NCI-H1436 (cell line): ENCODE results near the gene PPP4R3B.
"Not testable (repeated sequence)": the region's sequence is repeated elsewhere in the genome, so short reads cannot be mapped to it uniquely, and the experiment has no call there.

Source experiments
- DNase-seq: peaks from one replicate; lab custom pipeline; 2025; lab: John Stamatoyannopoulos, UW

Gene PPP4R3B

DNA sequence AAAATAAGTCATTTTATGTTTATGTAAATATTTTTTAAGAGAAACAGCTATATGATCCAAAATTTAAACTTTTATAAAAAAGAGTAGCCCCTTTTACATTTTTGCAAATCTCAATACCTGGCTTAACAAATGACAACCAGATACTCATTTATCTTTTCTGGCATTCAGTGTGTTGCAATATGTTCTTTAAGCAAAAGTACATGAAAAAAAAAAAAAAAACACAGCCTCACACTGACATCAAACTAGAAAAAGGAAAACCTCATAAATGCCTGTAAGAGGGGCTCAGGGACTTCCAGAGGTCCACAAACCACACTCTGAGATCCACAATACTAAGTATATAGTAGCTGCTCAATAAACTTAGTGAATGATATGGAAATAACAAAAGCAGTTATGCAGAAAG lies 21.9 kb downstream of the PPP4R3B start:
- DNase-seq: no peak

DNA sequence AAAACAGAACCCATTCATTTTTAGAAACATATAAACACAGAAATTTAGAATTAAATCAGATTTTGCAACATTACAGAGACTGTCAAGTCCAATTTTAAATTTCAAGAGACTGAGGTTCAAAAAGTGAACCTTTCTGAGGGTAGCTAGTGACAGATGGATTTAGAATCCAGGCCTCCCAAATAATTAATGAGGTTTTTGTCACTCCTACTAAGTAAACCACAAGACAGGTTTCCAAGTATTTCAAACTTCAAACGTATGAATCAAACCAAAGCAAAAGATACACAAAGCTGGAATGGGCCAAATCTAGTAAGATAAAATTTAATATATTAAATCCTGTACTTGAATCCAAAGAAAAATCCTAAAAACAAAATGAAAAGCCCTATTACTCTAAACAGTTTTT lies 25.3 kb downstream of the PPP4R3B start:
- DNase-seq: no peak

DNA sequence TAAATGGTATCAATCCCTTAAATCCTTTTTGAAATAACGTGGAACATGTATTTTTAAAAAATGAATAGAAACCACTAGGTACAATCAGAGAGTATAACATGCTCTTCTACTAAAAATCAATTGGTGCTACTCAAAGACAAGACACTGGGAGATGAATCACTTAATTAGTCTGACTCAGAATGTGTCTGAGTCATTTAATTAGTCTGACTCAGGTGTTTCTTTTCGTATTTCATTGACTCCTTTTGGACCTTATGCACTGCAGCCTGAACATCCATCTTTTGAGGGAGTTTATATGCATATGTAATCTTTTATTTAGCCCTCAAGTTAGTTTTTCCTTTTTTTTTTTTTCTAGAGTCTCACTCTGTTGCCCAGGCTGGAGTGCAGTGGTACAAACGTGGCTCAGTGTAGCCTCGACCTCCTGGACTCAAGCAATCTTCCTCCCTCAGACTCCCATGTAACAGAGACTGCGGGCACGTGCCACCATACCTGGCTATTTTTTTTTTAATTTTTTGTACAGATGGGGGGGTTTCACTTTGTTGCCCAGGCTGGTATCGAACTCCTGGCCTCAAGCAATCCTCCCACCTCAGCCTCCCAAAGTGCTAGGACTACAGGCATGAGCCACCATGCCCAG lies 26.5 kb downstream of the PPP4R3B start:
- no peak for DNase-seq

DNA sequence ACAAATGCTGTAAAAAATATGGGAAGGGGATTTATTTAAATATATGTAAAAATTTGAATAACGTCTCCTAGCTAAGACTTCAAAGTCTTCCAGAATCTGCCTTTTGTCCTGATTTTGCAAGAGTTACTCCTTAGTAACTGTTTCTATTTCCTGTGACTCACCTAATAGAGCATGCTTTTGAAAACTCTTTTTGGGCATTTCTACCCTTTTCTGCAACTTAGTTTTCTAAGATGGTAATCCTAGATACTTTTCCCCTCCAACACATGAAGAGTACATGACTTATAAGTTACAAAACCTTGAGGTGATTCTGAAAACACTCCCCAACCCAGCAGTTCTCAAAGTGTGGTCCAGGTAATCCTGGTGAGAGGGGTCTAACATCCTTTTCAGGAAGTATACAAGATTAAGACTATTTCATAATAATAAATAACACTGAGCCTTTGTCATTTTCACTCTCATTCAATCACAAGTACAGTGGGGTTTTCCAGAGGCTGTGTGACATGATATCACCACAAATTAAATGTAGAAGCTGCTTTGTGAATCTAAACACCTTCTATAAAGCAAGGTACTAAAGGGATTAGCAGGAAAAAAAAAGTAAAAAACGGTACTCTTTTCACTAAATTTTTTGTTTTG lies 31.9 kb downstream of the PPP4R3B start:
- DNase-seq: no peak

DNA sequence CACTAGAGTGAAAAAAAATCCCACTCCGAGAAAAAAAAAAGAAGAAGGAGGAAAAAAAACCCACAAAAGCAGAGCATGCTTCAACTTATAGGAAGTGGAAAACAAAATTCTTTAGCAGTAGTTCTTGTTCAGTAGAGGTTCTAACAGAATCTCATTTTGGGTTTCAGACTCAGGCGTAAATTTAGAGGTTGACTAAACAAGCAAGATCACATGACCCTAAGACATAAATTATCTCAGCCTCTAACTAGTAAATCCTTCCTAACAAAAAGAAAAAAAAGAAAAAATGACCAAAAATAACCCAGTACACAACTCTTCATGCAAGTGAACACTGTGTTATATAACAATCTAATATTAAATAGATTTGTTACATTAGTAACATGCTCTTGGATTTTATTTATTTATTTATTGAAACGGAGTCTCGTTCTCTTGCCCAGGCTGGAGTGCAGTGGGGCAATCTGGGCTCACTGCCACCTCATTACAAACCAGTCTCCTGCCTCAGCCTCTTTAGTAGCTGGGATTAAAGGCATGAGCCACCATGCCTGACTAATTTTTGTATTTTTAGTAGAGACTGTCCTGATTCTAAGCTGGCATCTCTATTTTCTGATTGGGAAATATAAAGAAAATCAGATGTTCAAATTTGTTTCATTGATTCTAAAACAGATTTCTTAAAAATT lies 35.4 kb downstream of the PPP4R3B start:
- DNase-seq: no peak

DNA sequence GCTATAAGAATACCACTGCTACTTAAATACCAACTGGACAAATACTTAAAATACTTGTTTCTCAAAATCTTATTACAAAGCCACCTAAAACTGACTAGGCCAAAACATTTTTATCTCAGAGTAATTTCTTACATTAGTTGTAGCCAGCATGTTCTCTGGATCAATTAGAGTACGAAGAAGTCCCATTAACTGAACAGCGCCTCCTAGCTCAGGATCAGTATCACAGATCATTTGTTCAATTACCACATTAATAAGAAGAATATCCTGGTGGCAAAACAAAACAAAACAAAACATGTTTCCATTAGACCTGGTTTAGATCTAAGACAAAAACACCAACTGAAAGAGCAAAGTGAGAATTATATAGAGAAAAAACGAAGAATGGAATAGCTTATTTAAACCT lies 36.0 kb downstream of the PPP4R3B start:
- no peak for DNase-seq

DNA sequence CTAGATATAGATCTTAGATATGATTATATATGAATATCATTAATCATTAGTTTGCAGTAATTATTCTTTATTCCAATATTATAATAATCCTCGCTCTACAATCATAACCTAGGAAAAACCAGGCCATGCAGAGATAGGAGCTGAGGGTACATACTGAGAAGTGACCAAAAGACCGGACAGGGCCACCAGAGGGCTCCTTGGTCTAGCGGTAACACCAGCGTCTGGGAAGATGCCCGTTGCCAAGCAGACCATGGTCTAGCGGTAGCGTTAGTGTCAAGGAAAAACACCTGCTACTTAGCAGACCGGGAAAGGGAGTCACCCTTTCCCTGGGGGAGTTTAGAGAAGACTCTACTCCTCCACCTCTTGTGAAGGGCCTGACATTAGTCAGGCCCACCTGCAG lies 48.4 kb downstream of the PPP4R3B start:
- DNase-seq: not testable (repeated sequence)

DNA sequence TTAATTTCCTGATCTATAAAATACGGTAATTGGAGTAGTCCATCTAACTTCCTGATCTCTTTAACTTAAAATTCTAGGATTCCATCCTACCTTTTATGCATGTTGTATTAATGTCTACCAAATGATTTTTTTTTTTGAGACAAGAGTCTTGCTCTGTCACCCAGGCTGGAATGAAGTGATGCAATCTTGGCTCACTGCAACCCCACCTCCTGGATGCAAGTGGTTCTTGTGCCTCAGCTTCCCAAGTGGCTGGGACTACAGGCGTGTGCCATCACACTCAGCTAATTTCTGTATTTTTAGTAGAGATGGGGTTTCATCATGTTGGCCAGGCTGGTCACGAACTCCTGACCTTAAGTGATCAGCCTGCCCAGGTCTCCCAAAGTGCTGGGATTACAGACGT lies 50.1 kb downstream of the PPP4R3B start:
- DNase-seq: no peak

DNA sequence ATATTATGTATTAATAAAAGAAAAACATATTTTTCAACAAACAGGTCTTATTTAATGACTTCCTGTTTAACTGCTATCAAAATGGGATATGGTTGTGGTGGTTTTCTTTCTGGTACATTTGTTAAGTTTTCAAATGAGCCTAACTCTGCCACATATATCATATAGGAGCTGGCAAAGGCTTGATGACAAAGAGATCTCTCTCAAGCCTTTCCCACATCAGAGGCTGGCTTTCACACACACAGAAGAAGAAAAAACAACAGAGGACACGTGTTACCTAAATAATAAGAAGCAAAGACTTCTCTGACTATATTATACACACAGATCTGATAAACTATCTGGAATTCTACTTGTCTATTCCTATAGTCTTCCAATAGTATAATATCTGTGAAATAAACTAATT lies 51.8 kb downstream of the PPP4R3B start:
- DNase-seq: no peak

DNA sequence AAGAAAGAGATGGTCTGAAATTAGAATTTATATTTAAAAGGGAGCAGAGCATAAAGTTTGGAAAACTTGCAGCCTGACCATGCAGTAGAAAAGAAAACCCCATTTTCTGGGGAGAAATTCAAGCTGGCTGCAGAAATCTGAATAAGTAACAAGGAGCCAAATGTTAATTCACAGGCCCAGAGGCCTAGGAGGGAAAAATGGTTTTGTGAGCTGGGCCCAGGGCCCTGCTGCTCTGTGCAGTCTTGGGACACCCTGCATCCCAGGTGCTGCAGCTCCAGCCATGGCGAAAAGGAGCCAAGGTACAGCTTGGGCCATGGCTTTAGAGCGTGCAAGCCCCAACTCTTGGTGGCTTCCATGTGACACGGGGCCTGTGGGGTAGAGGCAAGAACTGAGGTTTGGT lies 56.6 kb downstream of the PPP4R3B start:
- no peak for DNase-seq

DNA sequence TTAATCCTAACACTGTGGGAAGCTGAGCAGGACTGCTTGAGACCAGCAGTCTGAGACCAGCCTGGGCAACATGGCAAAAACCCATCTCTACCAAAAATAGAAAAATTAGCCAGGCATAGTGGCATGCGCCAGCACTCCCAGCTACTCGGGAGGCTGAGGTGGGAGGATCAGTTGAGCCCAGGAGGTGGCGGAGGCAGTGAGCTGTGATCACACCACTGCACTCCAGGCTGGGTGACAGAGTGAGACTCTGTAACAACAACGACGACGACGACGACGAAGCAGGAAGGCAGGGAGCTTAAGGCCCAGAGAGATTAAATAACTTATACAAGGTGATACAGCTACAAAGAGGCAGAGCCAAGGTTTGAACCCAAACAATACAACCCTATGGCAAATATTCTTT lies 60.6 kb downstream of the PPP4R3B start:
- no peak for DNase-seq

DNA sequence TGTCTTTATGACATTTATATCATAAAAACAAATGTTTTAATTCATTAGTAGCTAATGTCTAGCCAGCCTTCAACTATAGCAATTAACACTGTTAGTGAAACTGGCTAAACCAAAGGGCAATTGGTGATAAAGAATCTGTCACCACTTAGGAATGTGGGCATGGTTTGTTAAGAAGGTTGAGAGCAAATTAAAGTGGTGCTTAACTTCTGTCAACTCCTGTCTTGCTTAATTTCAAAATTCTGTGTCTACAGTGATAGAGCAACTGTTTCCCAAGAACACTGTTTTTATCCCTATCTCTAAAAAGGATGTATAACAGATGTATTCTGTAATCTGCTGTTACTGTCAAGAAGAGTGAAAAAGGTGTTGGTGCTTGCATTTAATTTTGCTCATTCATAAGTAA lies 61.4 kb downstream of the PPP4R3B start:
- no peak for DNase-seq

DNA sequence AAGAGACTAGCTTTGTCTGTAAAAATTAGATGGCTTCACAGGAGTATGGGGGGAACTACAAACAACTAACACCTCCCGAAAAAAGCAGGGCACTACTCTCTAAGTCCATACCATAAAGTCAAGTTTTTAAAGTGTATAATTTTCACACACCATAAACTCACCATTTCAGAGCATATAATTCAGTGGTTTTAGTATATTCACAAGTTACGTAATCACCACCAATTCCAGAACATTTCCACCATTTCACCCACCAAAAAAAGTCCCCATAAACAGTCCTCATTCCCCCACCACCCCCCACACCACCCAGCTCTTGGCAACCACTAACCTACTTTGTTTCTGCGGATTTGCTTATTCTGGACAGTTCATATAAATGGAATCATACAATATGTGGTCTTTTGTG lies 64.1 kb downstream of the PPP4R3B start:
- no peak for DNase-seq

DNA sequence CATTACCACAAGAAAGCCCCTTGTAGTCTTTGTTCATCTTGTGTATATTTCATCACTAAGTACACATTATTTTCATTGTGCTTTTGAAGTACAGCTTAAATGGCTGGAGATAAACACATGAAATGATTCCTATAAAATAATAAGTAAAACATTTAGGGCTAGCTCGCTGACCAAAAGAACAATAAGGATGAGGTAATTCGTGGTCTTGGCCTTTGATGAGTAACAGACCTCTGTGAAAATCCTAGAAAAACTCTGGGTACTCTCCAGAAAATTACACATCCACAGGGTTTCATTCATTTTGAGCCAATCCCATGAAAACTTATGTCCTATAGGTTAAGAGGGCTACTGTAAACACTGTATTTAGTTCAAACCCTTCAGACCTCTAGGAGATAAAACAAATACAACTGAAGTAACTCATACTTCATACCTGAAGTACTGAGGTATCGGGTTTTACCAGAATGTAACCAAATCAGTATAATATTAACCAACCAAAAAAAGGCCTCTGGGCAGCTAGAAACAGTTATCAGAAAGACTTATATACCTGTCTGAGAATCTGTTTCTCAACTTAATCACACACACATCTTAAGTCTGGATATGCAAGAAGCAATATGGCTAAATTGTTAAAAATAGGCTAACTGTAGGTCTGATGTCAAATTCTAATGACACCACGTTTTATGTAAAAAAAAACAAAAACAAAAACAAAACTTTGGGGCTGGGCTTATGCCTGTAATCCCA lies 66.9 kb downstream of the PPP4R3B start:
- DNase-seq: no peak

DNA sequence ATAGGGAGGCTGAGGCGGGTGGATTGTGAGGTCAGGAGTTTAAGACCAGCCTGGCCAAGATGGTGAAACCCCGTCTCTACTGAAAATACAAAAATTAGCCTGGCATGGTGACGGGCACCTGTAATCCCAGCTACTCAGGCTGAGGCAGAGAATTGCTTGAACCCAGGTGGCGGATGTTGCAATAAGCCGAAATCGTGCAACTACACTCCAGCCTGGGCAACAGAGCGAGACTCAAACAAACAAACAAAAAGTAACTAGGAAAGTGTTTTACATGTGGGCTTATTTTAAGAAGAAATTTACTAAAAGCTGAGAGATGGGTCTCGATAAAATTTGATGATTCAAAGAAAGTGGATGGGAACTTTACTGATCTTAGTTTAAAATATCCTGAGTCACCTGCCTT lies 69.7 kb downstream of the PPP4R3B start:
- not testable (repeated sequence) for DNase-seq

DNA sequence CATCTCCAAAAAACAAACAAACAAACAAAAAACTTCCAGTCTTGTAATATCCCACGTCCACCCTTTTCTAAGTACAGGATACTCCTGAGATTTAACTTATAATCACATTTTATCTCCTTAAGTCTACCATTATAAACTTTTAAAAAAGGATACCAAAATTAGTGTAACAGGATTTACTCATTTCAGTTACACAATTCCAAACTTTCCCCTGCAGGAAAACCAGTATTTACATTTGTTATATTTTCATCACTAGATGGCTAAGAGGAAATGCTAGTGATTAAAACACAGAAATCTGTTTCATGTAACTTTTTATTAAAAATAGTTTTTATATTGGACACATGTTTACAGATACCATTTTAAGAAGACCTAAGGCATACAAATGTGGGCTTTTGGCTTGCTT lies 70.4 kb downstream of the PPP4R3B start:
- no peak for DNase-seq

DNA sequence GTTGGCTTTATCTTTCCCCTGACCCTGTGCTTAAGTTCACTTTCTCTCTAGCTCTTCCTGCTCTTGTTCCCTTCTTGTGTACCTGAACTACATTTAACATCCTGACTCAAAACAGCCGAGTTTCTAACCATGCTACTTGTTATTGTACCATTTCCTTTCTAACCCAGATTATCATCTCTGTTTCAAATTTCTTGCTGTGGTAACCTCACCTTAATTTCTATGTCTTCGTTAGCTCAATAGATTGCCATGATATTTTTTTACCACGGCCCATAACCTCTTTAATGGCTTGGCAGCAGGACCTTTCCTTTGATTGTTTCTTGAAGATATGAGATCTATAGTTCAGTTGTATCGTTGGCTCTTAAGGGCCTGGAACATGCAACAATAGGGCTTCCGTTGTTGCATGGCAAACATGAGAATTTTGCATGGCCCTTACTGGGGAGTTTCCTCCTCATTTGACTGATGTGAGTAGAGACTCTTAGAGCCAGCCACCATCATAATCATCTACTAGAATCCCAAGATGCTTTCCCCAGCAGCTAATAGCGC lies 86.8 kb downstream of the PPP4R3B start:
- DNase-seq: no peak

DNA sequence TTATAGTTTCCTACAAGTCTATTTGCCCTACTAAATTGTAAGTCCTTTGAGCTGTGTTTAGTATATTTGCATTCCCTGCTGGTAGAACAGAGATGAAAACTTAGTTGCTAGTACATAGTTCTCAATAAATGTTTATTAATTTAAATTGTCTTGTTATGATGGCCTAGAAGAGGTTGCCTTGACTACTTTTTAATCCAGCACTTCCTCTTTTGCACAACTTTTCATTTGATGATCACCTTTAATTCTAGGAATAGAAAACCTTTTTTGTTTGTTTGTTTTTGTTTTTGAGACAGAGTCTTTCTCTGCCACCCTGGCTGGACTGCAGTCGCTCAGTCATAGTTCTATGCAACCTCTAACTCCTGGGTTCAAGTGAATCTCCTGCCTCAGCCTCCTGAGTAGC lies 91.2 kb downstream of the PPP4R3B start:
- DNase-seq: no peak

DNA sequence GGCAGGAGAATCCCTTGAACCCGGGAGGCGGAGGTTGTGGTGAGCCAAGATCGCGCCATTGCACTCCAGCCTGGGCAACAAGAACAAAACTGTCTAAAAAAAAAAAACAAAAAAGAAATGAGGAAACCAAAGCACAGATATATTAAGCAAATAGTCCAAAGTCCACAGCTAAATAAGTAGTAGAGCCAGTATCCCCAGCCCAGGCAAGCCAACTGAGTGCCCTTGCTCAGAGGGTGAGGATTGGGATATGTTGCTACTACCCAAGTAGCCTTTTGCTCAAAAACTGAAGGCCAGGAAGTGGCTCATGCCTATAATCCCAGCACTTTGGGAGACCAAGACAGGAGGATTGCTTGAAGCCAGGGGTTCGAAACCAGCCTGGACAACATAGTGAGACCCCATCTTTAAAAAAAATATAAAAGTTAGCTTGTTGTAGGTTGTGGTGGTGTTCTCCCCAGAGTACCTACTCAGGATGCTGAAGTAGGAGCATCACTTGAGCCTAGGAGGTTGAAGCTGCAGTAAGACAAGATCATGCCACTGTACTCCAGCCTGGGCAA lies 92.5 kb downstream of the PPP4R3B start:
- DNase-seq: no peak

DNA sequence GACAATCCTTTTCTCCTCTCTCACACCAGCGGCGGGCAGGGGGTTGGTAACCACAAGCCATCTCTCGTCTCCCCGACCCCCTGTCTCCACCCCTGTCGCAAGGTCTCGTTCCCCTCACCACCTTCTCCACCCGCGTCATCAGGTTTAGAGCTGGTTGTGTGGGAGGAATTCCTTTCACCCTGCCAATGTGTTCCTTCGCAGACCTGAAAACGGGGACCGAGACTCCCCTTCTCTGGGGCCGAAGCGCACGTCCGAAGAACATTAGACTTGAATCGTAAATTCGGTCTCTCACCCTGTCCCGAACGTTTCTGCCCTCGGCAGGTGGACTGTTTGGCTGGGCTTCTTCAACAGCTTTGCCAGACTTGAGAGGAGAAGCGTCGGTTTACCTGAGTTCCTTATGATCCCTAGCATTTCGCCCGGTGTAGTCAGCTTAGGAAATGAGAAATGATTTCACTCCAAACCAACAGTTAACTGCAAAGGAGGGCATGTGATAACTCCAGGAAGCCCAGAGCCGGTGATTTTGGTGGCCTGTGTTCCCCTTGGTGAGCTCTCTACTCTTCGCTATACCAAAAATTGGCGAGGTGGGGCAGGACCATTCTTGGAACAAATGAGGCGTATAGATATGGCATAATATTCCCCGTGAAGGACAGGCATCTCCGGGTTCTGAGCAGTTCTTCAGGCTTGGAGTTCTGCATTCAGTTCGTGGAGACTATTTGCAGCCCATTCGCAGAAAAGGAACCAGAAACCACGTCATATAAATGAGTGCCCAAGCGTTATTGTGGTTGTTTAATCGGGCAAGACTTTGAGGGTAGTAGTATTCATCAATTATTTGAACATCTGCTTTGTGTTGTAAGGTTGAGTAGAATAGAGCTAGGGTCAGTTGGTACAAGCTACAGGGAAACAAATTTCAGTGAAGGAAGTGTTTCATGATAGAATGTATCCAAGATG lies 97.2 kb downstream of the PPP4R3B start:
- DNase-seq: no peak

DNA sequence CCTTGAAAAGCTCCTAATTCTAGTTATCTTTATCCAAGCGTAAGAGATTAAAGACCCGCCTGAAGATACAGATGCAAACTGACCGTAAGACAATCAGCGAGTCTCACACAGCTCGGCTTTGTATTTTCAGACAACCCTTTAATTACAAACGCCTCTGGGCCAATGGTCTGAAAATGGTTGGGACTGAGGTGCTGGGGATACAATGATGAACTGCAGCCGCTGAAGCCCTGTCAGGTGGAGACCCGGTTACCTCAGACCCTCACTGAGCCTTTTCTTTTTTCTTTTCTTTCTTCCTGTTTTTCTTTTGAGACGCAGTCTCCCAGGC lies 98.6 kb downstream of the PPP4R3B start:
- DNase-seq: no peak
